ENCODE results near the gene GREB1L.

DNA sequence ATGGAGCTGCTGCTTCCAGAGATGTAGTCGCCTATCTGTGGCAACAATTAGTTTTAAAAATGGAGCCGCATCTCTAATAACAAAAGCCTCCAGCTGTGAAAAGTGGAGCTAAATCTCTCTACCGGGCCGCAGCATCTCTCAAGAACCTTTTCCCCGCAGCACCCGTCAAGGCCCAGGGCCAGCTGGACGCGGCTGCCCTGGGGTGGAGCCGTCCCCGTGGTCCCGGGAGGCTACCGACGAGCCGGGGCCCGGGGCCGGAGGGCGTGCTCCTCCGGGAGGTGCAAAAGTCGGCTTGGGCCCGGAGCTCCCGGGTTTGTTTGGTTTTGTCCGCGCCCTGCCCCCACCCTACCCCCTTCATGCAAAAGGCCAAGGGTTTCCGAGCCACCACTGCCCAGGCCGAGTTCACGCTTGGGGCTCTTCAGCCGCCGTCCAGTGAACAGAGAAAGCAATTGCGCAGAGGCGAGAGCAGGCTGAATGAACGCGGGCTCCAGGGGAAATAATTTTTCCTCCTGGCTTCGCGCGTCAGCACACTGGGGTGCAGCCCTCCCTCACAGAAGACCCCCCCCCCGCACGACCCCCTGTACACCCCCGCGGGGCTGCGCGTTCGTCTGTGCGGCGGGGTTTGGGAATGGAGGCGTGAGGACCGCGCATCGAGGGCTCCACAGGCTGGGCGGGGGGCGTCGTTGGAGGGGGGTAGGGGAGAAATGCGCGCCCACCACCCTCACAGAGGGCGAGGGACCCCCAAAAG lies 557 bp upstream of the GREB1L start:
- TF ChIP-seq, protein P1, sequence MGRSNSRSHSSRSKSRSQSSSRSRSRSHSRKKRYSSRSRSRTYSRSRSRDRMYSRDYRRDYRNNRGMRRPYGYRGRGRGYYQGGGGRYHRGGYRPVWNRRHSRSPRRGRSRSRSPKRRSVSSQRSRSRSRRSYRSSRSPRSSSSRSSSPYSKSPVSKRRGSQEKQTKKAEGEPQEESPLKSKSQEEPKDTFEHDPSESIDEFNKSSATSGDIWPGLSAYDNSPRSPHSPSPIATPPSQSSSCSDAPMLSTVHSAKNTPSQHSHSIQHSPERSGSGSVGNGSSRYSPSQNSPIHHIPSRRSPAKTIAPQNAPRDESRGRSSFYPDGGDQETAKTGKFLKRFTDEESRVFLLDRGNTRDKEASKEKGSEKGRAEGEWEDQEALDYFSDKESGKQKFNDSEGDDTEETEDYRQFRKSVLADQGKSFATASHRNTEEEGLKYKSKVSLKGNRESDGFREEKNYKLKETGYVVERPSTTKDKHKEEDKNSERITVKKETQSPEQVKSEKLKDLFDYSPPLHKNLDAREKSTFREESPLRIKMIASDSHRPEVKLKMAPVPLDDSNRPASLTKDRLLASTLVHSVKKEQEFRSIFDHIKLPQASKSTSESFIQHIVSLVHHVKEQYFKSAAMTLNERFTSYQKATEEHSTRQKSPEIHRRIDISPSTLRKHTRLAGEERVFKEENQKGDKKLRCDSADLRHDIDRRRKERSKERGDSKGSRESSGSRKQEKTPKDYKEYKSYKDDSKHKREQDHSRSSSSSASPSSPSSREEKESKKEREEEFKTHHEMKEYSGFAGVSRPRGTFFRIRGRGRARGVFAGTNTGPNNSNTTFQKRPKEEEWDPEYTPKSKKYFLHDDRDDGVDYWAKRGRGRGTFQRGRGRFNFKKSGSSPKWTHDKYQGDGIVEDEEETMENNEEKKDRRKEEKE (IDR thresholded peaks at IDR 0.05) = no peak
- TF ChIP-seq ZSCAN30 (CRISPR knock-in tag; IDR thresholded peaks at IDR 0.05) = no peak
- TF ChIP-seq SIN3A (IDR thresholded peaks at IDR 0.05; ENCODE audit: borderline replicate concordance, low read depth, low read length) = no peak
- TF ChIP-seq, protein P2, sequence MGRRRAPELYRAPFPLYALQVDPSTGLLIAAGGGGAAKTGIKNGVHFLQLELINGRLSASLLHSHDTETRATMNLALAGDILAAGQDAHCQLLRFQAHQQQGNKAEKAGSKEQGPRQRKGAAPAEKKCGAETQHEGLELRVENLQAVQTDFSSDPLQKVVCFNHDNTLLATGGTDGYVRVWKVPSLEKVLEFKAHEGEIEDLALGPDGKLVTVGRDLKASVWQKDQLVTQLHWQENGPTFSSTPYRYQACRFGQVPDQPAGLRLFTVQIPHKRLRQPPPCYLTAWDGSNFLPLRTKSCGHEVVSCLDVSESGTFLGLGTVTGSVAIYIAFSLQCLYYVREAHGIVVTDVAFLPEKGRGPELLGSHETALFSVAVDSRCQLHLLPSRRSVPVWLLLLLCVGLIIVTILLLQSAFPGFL (CRISPR knock-in tag; IDR thresholded peaks at IDR 0.05) = no peak
- TF ChIP-seq ZNF274 (CRISPR knock-in tag; IDR thresholded peaks at IDR 0.05) = no peak
- TF ChIP-seq, protein P3, sequence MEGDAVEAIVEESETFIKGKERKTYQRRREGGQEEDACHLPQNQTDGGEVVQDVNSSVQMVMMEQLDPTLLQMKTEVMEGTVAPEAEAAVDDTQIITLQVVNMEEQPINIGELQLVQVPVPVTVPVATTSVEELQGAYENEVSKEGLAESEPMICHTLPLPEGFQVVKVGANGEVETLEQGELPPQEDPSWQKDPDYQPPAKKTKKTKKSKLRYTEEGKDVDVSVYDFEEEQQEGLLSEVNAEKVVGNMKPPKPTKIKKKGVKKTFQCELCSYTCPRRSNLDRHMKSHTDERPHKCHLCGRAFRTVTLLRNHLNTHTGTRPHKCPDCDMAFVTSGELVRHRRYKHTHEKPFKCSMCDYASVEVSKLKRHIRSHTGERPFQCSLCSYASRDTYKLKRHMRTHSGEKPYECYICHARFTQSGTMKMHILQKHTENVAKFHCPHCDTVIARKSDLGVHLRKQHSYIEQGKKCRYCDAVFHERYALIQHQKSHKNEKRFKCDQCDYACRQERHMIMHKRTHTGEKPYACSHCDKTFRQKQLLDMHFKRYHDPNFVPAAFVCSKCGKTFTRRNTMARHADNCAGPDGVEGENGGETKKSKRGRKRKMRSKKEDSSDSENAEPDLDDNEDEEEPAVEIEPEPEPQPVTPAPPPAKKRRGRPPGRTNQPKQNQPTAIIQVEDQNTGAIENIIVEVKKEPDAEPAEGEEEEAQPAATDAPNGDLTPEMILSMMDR (CRISPR knock-in tag; IDR thresholded peaks at IDR 0.05) = no peak
- TF ChIP-seq, protein P4, sequence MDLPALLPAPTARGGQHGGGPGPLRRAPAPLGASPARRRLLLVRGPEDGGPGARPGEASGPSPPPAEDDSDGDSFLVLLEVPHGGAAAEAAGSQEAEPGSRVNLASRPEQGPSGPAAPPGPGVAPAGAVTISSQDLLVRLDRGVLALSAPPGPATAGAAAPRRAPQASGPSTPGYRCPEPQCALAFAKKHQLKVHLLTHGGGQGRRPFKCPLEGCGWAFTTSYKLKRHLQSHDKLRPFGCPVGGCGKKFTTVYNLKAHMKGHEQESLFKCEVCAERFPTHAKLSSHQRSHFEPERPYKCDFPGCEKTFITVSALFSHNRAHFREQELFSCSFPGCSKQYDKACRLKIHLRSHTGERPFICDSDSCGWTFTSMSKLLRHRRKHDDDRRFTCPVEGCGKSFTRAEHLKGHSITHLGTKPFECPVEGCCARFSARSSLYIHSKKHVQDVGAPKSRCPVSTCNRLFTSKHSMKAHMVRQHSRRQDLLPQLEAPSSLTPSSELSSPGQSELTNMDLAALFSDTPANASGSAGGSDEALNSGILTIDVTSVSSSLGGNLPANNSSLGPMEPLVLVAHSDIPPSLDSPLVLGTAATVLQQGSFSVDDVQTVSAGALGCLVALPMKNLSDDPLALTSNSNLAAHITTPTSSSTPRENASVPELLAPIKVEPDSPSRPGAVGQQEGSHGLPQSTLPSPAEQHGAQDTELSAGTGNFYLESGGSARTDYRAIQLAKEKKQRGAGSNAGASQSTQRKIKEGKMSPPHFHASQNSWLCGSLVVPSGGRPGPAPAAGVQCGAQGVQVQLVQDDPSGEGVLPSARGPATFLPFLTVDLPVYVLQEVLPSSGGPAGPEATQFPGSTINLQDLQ (CRISPR knock-in tag; IDR thresholded peaks at IDR 0.05) = no peak
- TF ChIP-seq, protein P5, sequence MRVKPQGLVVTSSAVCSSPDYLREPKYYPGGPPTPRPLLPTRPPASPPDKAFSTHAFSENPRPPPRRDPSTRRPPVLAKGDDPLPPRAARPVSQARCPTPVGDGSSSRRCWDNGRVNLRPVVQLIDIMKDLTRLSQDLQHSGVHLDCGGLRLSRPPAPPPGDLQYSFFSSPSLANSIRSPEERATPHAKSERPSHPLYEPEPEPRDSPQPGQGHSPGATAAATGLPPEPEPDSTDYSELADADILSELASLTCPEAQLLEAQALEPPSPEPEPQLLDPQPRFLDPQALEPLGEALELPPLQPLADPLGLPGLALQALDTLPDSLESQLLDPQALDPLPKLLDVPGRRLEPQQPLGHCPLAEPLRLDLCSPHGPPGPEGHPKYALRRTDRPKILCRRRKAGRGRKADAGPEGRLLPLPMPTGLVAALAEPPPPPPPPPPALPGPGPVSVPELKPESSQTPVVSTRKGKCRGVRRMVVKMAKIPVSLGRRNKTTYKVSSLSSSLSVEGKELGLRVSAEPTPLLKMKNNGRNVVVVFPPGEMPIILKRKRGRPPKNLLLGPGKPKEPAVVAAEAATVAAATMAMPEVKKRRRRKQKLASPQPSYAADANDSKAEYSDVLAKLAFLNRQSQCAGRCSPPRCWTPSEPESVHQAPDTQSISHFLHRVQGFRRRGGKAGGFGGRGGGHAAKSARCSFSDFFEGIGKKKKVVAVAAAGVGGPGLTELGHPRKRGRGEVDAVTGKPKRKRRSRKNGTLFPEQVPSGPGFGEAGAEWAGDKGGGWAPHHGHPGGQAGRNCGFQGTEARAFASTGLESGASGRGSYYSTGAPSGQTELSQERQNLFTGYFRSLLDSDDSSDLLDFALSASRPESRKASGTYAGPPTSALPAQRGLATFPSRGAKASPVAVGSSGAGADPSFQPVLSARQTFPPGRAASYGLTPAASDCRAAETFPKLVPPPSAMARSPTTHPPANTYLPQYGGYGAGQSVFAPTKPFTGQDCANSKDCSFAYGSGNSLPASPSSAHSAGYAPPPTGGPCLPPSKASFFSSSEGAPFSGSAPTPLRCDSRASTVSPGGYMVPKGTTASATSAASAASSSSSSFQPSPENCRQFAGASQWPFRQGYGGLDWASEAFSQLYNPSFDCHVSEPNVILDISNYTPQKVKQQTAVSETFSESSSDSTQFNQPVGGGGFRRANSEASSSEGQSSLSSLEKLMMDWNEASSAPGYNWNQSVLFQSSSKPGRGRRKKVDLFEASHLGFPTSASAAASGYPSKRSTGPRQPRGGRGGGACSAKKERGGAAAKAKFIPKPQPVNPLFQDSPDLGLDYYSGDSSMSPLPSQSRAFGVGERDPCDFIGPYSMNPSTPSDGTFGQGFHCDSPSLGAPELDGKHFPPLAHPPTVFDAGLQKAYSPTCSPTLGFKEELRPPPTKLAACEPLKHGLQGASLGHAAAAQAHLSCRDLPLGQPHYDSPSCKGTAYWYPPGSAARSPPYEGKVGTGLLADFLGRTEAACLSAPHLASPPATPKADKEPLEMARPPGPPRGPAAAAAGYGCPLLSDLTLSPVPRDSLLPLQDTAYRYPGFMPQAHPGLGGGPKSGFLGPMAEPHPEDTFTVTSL (CRISPR knock-in tag; IDR thresholded peaks at IDR 0.05; ENCODE audit: borderline replicate concordance) = no peak
- TF ChIP-seq POLR2A (IDR thresholded peaks at IDR 0.05; ENCODE audit: insufficient read depth in 1 of 2, low read depth in 2 of 2, low read length in 2 of 2) = no peak
- no peak for TF ChIP-seq RXRA (CRISPR knock-in tag; IDR thresholded peaks at IDR 0.05)
- TF ChIP-seq ATF7 (IDR thresholded peaks at IDR 0.05) = no peak
- no peak for TF ChIP-seq ATF7 (CRISPR knock-in tag; IDR thresholded peaks at IDR 0.05)
- no peak for TF ChIP-seq JUND (CRISPR knock-in tag; IDR thresholded peaks at IDR 0.05)

Measured in HepG2 (cell line).